Gastrocnemius medialis (tissue), 4 donors: ENCODE data around the gene DEFB129. TPM values are rescaled to one million over a fixed set of nuclear protein-coding genes. Genes with fewer than 3 reads are reported as not detected.
"Not testable (repeated sequence)": the region's sequence is repeated elsewhere in the genome, so short reads cannot be mapped to it uniquely, and the experiment has no call there.

ENCODE experiments used
- ATAC-seq, 2 donors: fragments of 150-250 bp; one replicate each; pipeline ENCODE4 v1.9.1; 2016
- DNase-seq, 2 donors: peaks; one replicate each; pipeline ENCODE4 v3.0.0-alpha.2; 2019
- H3K27ac ChIP-seq, 4 donors: fragments of 200-600 bp; sonication (generic); 1 replicate in 1 of 4; 2 replicates in 3 of 4; pipeline ENCODE4 v1.5.1; 2016 to 2018; ENCODE audit warnings: mild to moderate bottlenecking in 2 of 4, moderate library complexity in 1 of 4
- H3K27me3 ChIP-seq, 3 donors: fragments of 200-600 bp; sonication (generic) in 2 of 3; 1 replicate in 1 of 3; 2 replicates in 2 of 3; pipeline versions ENCODE4 v1.5.1 to v1.6.0; 2016 to 2019; ENCODE audit warnings: mild to moderate bottlenecking in 1 of 3, moderate library complexity in 1 of 3
- H3K36me3 ChIP-seq, 2 donors: fragments of 200-600 bp; sonication (generic) in 1 of 2; one replicate each; pipeline ENCODE4 v1.5.1; 2017 to 2018
- H3K4me1 ChIP-seq, 2 donors: fragments of 200-600 bp; sonication (generic) in 1 of 2; one replicate each; pipeline ENCODE4 v1.5.1; 2016 to 2017; ENCODE audit warnings: mild to moderate bottlenecking in 2 of 2
- H3K4me3 ChIP-seq, 4 donors: fragments of 200-600 bp; sonication (generic) in 3 of 4; 1 replicate in 1 of 4; 2 replicates in 3 of 4; pipeline ENCODE4 v1.5.1; 2016 to 2019; ENCODE audit warnings: mild to moderate bottlenecking in 2 of 4
- H3K9me3 ChIP-seq, 3 donors: fragments of 200-600 bp; sonication (generic) in 2 of 3; 1 replicate in 1 of 3; 2 replicates in 2 of 3; pipeline ENCODE4 v1.5.1; 2016 to 2019
- CTCF ChIP-seq, 5 experiments: fragments of 450-650 bp in 3 of 5; fragments of 200-600 bp in 2 of 5; sonication (generic) in 2 of 5; IDR thresholded peaks in 4 of 5; conservative IDR thresholded peaks in 1 of 5; 1 replicate in 4 of 5; 2 replicates in 1 of 5; pipeline ENCODE4 v1.5.1; 2016 to 2019; ENCODE audit warnings: antibody characterized with exemption in 5 of 5, mild to moderate bottlenecking in 3 of 5, moderate library complexity in 3 of 5
- POLR2A ChIP-seq, 2 donors: fragments of 450-650 bp; IDR thresholded peaks; one replicate each; pipeline ENCODE4 v1.6.1; 2017; ENCODE audit warnings: antibody characterized with exemption in 2 of 2, mild to moderate bottlenecking in 2 of 2, moderate library complexity in 2 of 2
- in situ Hi-C, 4 donors: fragments of 200-750 bp; cut with MboI; loops; one replicate each; pipeline versions ENCODE4 v1.15.0 to v1.8.0; 2017; ENCODE audit warnings: low sequenced_read_pairs in 4 of 4
- intact Hi-C: fragments of 100-400 bp; cut with DNase I; formaldehyde crosslinking; loops from one replicate; pipeline ENCODE4 v1.15.1; 2023; ENCODE audit warnings: low total_unique reads
- total RNA-seq, 4 donors: library from RNA; depleted of rRNA; stranded (reverse); fragments of >200 nt; gene quantifications; one replicate each; pipeline versions ENCODE4 v1.1.0 to v1.2.3, GENCODE V29; 2016

The DEFB129 gene
- total RNA-seq, 4 donors from 2014 or later, result not detected

- Histone ChIP-seq H3K4me1 (no peaks in the 10 kb centered on the region), H3K27me3 (peaks cover 0 to 4% (median 0%) of the 10 kb centered on the region in 3 donors), H3K27ac (no peak overlapping the region), H3K9me3 (no peaks in the 10 kb centered on the region), H3K4me3 (no peak overlapping the region), H3K36me3 (no peaks in the 10 kb centered on the region)
- intact Hi-C loops, result no loop called here
- DNase-seq (no peak), ATAC-seq (no peak)
- TF ChIP-seq CTCF (IDR thresholded peaks at IDR 0.05 in 4 of 5, conservative IDR thresholded peaks at IDR 0.05 in 1 of 5) (no peak), POLR2A (IDR thresholded peaks at IDR 0.05) (no peak)
- in situ Hi-C loops, result no loop called here
Observed at GRCh38 chr20:215796-216195, 11.3 kb upstream of the DEFB129 start.

DNA sequence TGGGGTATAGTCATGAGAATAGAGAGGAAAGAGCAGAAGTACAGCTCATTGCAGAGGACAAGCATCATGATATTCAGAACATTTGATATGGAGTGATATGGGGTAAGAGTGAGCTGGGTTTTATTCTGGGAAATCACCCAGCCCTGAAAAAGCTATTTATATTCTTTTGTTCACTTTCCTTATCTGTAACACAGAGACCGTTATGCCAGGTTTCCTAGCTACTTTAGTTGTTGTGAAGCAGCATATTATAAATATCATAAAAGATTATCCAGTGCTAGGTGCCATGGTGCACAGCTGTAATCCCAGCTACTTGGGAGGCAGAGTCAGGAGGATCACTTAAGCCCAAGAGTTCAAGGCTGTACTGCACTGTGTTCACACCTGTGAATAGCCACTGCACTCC, 9.8 kb upstream of the DEFB129 start:
- in situ Hi-C loops (no loop called here), intact Hi-C loops (no loop called here)
- no peak overlapping the region for H3K4me3 ChIP-seq
- DNase-seq, result no peak
- H3K27me3 ChIP-seq, result peaks cover 0 to 4% (median 0%) of the 10 kb centered on the region in 3 donors
- H3K4me1 ChIP-seq, result no peaks in the 10 kb centered on the region
- H3K36me3 ChIP-seq, result no peaks in the 10 kb centered on the region
- H3K27ac ChIP-seq, result no peak overlapping the region
- TF ChIP-seq POLR2A (IDR thresholded peaks at IDR 0.05), result no peak
- no peak for TF ChIP-seq CTCF (IDR thresholded peaks at IDR 0.05 in 4 of 5, conservative IDR thresholded peaks at IDR 0.05 in 1 of 5)
- no peaks in the 10 kb centered on the region for H3K9me3 ChIP-seq
- peak in 1 of 2 donors; percentile 49 for ATAC-seq

DNA sequence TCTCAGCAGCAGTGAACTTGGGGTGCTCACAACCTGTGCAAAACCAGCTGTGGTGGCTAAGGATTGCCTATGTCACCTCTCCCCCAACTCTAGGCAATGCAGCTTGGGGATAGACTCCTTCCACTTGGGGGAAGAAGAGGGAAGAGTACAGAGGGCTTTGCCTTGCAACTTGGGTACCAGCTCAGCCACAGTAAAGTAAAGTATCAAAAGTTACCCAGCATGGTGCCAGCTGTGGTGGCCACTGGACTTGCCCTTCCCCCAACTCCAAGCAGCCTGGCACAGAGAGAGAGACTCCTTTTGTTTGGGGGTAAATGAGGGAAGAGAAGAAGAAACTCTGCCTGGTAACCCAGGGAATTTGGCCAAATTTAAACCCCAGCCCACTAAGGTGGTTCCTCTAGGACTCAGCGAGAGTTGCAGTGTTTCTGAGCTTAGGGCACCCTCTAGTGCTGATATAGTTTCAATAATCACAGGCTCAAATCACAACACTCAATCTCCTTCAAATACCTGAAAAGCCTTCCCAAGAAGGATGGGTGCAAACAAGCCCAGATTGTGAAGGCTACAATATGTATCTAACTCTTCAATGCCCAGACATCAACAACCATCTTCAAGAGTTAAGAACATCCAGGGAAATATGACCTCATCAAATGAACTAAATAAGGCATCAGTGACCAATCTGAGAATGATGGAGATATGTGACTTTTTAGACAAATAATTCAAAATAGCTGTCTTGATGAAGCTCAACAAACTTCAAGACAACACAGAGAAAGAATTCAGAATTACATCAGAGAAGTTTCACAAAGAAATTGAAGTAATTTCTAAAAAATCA, 7.6 kb upstream of the DEFB129 start:
- Histone ChIP-seq H3K4me3 (no peak overlapping the region), H3K27me3 (peaks cover 0 to 4% (median 0%) of the 10 kb centered on the region in 3 donors), H3K27ac (no peak overlapping the region), H3K4me1 (no peaks in the 10 kb centered on the region), H3K9me3 (no peaks in the 10 kb centered on the region), H3K36me3 (no peaks in the 10 kb centered on the region)
- in situ Hi-C loops (no loop called here), intact Hi-C loops (no loop called here)
- no peak for TF ChIP-seq CTCF (IDR thresholded peaks at IDR 0.05 in 4 of 5, conservative IDR thresholded peaks at IDR 0.05 in 1 of 5)
- TF ChIP-seq POLR2A (IDR thresholded peaks at IDR 0.05), result no peak
- DNase-seq (no peak), ATAC-seq (no peak)

- in situ Hi-C loops, result no loop called here
- ATAC-seq (no peak), DNase-seq (no peak)
- H3K4me1 ChIP-seq, result no peaks in the 10 kb centered on the region
- TF ChIP-seq CTCF (IDR thresholded peaks at IDR 0.05 in 4 of 5, conservative IDR thresholded peaks at IDR 0.05 in 1 of 5), result no peak
- no peak for TF ChIP-seq POLR2A (IDR thresholded peaks at IDR 0.05)
- no peak overlapping the region for H3K4me3 ChIP-seq
- H3K27ac ChIP-seq, result no peak overlapping the region
- H3K9me3 ChIP-seq, result no peaks in the 10 kb centered on the region
- no peaks in the 10 kb centered on the region for H3K36me3 ChIP-seq
- intact Hi-C loops, result no loop called here
- H3K27me3 ChIP-seq, result peaks cover 0 to 4% (median 0%) of the 10 kb centered on the region in 3 donors
Observed at GRCh38 chr20:221258-221830, 5.7 kb upstream of the DEFB129 start.

- H3K27ac ChIP-seq, DNase-seq, in situ Hi-C loops, intact Hi-C loops, H3K4me3 ChIP-seq, H3K9me3 ChIP-seq, H3K4me1 ChIP-seq, ATAC-seq, H3K36me3 ChIP-seq, H3K27me3 ChIP-seq: not testable (repeated sequence)
Observed at GRCh38 chr20:225879-226278, 1.2 kb upstream of the DEFB129 start.
